ENCODE measurements around the gene CLIC1. TPM values are rescaled to one million over a fixed set of nuclear protein-coding genes. Genes with fewer than 3 reads are reported as not detected.

The CLIC1 gene
- total RNA-seq, 4 donors from 2014 or later, result 191 to 427 (median 276) TPM

- H3K36me3 ChIP-seq, result no peaks in the 10 kb centered on the region
- WGBS, 2 donors (ENCODE audit: low coverage in 1 of 2), result 42 to 60% methylated on average over 7 to 10 of the region's 12 CpGs
- peaks cover 0 to 15% (median 3%) of the 10 kb centered on the region in 3 donors for H3K4me1 ChIP-seq
Observed at GRCh38 chr6:31769684-31770371, 33.5 kb upstream of the CLIC1 start.

GRCh38 chr6:31768363-31769257 is 32.3 kb upstream of the CLIC1 start:
- WGBS, 2 donors (ENCODE audit: low coverage in 1 of 2), result 84 to 91% methylated on average over 8 to 11 of the region's 18 CpGs
- Histone ChIP-seq H3K4me3 (no peak overlapping the region), H3K36me3 (no peaks in the 10 kb centered on the region), H3K27ac (no peak overlapping the region), H3K4me1 (peaks cover 0 to 15% (median 3%) of the 10 kb centered on the region in 3 donors), H3K27me3 (no peaks in the 10 kb centered on the region), H3K9me3 (no peaks in the 10 kb centered on the region)
- no peak for ATAC-seq
- TF ChIP-seq CTCF (IDR thresholded peaks at IDR 0.05) (no peak), POLR2A (IDR thresholded peaks at IDR 0.05) (no peak), POLR2AphosphoS5 (IDR thresholded peaks at IDR 0.05) (no peak), EP300 (IDR thresholded peaks at IDR 0.05) (no peak)

More at GRCh38 chr6:31769684-31770371, 33.5 kb upstream of the CLIC1 start:
- ATAC-seq, result peak; percentile 51
- Histone ChIP-seq H3K27me3 (no peaks in the 10 kb centered on the region), H3K27ac (no peak overlapping the region), H3K9me3 (no peaks in the 10 kb centered on the region), H3K4me3 (no peak overlapping the region)
- TF ChIP-seq POLR2A (IDR thresholded peaks at IDR 0.05) (no peak), POLR2AphosphoS5 (IDR thresholded peaks at IDR 0.05) (no peak), EP300 (IDR thresholded peaks at IDR 0.05) (no peak), CTCF (IDR thresholded peaks at IDR 0.05) (peak in 3 of 4 experiments; percentile 68 to 87 (median 75))

GRCh38 chr6:31767096-31767645 is 30.8 kb upstream of the CLIC1 start:
- Histone ChIP-seq H3K36me3 (peaks cover 0 to 2% of the 10 kb centered on the region in 2 donors), H3K9me3 (no peaks in the 10 kb centered on the region), H3K4me1 (peaks cover 0 to 19% (median 3%) of the 10 kb centered on the region in 3 donors), H3K4me3 (no peak overlapping the region), H3K27ac (no peak overlapping the region), H3K27me3 (no peaks in the 10 kb centered on the region)
- no peak for ATAC-seq
- 17 to 64% methylated on average over 1 to 3 of the region's 6 CpGs for WGBS, 2 donors (ENCODE audit: low coverage in 1 of 2)
- TF ChIP-seq POLR2A (IDR thresholded peaks at IDR 0.05), result no peak
- TF ChIP-seq EP300 (IDR thresholded peaks at IDR 0.05), result no peak
- TF ChIP-seq CTCF (IDR thresholded peaks at IDR 0.05), result no peak
- TF ChIP-seq POLR2AphosphoS5 (IDR thresholded peaks at IDR 0.05), result no peak

GRCh38 chr6:31765910-31766794 is 29.8 kb upstream of the CLIC1 start:
- H3K4me3 ChIP-seq, result peak overlapping the region in 1 of 2 donors; percentile 32

More at GRCh38 chr6:31765910-31766794, 29.8 kb upstream of the CLIC1 start:
- peak; percentile 58 for ATAC-seq
- Histone ChIP-seq H3K27ac (no peak overlapping the region), H3K36me3 (peaks cover 0 to 12% of the 10 kb centered on the region in 2 donors), H3K9me3 (no peaks in the 10 kb centered on the region), H3K27me3 (no peaks in the 10 kb centered on the region), H3K4me1 (peaks cover 0 to 19% (median 3%) of the 10 kb centered on the region in 3 donors)
- no peak for TF ChIP-seq POLR2A (IDR thresholded peaks at IDR 0.05)
- no peak for TF ChIP-seq EP300 (IDR thresholded peaks at IDR 0.05)
- TF ChIP-seq CTCF (IDR thresholded peaks at IDR 0.05), result no peak
- no peak for TF ChIP-seq POLR2AphosphoS5 (IDR thresholded peaks at IDR 0.05)
- 4 to 53% methylated on average over 8 to 14 of the region's 42 CpGs for WGBS, 2 donors (ENCODE audit: low coverage in 1 of 2)

Data from gastroesophageal sphincter (tissue), 4 donors.